GM21447 (cell line): ENCODE results near the gene LRCH1.
A peak's percentile ranks its signal among the peaks of the same experiment; 100 is the strongest.

Experiments
- ATAC-seq: cut with Tn5 transposase; IDR thresholded peaks from one replicate; pipeline ENCODE4 v1.9.1; 2021; ENCODE audit not compliant: unreplicated experiment

Gene LRCH1

DNA sequence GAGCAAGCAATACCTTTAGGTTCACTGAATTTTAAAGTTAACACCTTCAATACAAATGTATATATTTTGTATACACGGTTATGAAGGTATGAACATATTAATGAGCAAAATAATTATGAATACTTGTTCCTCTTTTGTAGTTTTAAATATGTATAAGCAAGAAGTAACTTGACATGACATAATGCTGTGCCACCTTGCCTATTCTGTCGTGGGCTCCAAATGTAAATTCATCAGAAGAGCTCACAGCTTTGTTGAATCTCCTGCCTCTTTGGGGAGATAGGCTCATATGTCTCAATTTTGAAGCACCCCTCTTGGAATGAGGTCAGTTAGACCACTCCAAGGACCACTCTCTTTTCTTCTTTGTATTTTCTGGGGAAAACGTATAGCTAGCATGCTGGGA is 59.3 kb downstream of the LRCH1 start:
- ATAC-seq: no peak

DNA sequence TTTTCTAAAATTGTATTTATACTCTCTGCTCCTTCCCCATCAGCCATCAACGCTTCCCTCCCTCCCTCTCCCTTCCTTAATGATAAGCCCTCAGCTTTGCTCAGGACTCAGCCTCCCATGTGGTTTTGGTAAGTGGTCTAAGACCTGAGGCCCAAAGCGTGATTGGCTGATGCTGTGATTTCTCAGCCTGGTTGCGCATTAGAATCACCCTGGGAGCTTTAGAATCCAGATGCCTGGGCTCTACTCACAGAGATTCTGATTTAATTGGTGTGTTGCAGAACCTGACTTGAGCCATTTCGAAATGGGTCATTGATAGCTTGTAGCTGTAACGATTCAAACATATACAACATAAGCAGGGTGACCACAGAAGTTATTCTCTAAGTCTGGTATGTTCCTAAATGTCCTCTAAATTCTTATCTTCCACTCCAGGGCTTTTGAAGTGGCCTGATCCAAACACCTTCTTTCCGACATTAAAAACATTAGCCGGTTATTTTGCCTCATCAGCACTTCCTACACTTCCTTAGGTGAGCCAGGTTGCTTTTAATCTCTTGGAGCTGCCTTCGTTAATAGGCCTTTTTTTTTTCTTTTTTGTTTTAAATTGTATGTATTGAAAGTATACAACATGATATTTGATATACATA is 60.6 kb downstream of the LRCH1 start:
- ATAC-seq: no peak

GRCh38 chr13:46614582-46614981 is 61.6 kb downstream of the LRCH1 start:
- no peak for ATAC-seq

- ATAC-seq: no peak
Observed at GRCh38 chr13:46615888-46616531, 63.0 kb downstream of the LRCH1 start.

DNA sequence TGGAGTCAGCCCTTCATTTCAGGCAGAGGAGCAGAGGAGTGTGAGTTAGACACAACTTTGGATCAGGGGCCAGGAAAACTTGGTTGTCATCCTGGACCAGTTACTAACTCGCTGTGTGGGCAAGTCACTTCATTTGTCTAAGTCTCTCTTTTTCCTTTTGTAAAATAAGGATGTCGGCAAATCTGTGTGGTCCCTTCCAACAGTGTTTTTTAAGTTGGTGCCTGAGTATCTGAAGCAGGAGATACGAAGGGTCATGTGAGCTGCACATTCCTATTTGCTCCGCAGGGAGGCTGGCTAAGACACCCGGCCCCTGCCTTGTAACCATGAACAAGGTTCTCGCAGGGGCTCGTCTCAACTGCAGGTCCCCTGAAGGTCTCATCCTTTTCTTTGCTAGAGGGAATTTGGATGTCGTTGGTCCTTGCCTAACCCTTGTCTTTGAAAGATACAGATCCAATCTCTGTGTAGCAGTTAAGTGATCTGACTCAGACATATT is 64.3 kb downstream of the LRCH1 start:
- no peak for ATAC-seq

DNA sequence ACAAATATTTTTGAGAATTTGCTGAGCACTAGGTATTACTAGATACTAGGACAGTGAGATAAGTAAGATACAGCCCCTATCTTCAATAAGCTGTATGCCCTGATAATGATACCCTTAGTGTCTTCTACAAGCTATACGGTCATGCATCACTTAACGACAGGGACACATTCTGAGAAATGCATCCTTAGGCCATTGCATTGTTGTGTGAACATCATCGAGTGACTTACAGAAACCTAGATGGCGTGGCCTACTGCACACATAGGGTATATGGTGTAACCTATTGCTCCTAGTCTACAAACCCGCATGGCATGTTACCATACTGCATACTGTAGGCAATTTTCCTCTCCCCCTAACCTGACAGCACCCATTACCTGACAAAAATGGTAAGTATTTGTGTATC is 64.9 kb downstream of the LRCH1 start:
- ATAC-seq: no peak

DNA sequence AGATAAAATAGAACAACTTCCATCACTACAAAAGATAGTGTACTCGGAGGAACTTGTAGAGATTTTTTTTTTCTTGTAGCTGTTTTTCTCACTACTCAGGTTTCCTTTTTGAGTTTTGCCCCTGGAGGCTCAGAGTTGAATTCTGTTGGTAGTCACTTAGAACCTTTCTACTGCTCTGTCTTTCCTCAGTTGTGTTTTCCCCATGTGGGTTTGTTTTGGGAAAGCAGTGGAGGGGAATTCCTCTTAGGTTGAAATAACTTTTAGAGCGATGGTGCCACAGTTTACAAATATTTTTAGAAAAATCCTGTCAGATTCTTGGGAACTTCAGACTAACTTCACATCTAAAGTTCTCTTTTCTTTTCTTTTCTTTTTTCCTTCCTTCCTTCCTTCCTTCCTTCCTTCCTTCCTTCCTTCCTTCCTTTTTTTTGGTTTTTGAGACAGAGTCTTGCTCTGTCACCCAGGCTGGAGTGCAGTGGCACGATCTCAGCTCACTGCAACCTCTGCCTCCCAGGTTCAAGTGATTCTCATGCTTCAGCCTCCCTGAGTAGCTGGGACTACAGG is 65.8 kb downstream of the LRCH1 start:
- ATAC-seq: no peak

DNA sequence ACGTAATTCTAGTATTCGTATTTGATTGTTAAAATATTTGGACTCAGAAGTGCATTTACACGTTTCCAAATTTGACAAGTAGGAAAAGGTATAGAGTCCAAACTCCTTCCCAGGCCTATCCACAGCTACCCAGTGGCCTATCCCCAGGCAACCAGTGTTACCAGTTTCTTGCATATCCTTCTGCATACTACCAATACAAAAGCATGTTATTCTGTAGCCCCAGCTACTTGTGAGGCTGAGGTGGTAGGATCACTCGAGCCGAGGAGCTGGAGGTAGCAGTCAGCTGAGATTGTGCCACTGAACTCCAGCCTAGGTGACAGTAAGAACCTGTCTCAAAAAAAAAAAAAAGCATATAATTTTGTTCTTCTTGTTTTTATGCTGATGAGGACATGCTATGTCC is 67.1 kb downstream of the LRCH1 start:
- ATAC-seq: no peak

DNA sequence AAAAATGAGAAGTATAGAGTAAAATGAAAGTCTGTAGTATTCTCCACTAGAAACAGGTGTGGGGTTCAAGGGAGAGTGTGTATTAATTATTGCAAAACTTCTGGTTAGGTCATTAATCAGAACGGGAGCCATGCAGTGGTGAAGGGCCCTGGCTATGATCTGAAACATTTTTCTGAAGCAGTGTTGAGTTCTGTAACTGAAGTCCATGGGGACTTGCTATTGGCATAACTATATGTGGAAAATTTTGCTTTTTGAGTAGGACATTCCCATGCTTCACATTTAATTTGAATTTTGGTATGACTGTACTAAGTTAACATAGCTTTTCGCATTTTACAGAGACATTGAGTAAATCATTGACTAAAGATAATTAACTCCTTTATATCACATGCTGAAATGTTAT is 67.5 kb downstream of the LRCH1 start:
- no peak for ATAC-seq

DNA sequence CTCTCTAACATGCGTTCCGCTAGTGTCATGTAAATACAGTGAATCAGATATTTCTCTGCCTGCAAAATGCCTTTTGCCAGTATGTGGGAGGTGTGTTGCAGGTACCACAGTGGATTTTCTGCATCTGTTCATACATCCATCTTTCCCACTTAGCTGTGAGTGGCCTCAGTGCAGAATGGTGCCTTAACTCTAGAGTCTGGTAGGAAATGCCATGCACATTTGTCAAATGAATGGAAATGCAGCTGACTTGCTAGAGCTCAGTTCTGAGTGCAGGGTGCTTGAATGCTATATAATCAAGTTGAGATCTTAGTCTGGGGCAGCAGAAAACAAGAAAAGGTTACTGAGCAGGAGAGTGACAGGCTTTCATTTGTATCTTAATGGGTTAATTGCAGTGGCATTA is 68.2 kb downstream of the LRCH1 start:
- no peak for ATAC-seq

DNA sequence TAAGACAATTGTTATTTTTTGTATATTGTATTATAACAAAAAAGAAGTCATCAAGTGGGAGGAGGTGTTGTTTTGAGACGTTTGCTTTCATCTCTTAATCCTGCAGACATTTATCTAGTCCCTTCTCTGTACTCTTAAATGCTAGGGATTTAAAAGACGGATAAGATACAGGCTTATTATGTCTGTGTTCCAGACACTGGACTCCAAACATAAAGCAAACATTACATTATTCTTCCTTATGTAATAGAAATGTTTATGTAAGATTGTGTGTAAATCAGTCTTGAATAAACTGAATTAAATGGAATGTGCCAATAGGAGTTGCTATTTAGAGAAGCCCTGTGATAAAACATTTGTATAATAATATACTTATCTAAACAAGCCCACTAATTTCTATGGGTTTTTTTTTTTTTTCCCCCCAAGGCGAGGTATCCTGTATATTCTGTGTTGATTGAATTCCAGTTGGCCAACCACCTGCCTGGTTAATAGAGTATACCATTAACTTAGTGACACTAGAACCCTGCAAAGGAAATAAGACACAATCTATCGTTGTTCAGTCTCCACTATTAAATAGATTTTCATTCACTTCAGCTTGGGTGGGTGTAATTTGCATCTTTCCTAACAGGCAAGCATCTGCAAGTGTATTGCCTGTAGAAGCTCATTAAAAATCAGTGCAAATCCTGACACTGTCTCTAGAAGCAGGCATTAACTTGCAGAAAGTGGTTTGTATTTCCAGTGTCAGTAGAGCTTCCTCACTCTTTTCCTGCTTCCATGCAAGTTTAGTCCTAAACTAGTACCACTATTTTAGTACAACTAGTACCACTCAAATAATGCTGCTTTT is 69.0 kb downstream of the LRCH1 start:
- no peak for ATAC-seq

DNA sequence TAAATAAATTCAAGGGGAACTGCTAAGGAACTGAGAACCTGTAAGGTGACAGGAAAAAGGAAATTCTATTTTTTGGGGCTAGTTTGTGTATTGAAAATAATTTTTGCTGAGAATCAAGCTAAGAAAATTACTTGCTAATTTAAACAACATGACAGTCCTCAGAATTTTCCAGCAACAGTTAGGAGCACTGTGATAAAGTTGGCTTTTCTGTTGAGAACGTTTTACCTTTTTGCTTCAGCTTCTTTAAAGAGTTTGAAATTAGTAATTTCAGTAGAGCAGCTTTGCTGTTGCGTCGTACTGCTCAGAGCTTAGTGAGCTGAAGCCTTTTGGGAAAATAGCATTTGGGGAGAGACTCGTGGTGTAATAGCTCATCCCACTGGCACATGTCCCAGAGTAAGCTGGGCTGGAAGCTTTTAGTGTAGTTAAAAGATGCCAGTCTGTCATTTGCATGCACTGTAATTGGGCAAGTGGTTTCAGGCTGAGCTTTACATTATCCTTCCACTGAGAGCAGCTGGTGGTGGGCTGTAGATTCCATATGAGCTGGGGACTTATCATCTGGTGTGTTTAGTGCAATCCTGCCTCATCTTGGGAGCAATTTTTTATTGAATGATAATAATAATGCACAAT is 69.8 kb downstream of the LRCH1 start:
- no peak for ATAC-seq

- peak; percentile 38 for ATAC-seq
Observed at GRCh38 chr13:46624353-46624752, 71.4 kb downstream of the LRCH1 start.

DNA sequence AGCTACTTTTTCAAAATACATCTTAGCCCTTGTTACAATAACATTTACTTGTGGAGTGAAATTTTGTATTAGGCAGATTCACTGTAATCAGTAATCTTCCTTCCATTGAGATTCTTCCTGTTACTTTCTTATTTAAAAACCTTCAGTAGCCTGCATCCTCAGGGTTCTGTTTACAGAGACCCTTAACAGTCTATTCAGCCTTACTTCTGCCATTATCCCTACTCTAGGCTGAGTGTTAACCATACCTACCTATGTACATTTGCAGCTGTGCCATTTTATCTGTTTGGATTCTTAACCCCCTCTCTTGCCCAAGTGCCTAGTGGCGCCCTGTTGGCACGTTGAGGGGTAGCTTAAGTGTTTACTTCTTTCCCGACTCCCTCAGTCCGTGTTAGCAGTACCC is 71.9 kb downstream of the LRCH1 start:
- ATAC-seq: peak; percentile 4

- ATAC-seq: no peak
Observed at GRCh38 chr13:46627462-46627861, 74.5 kb downstream of the LRCH1 start.

- ATAC-seq: no peak
Observed at GRCh38 chr13:46628622-46629365, 75.8 kb downstream of the LRCH1 start.

GRCh38 chr13:46629811-46630413 is 76.9 kb downstream of the LRCH1 start:
- no peak for ATAC-seq

- no peak for ATAC-seq
Observed at GRCh38 chr13:46630431-46631178, 77.6 kb downstream of the LRCH1 start.

GRCh38 chr13:46631179-46631542 is 78.2 kb downstream of the LRCH1 start:
- no peak for ATAC-seq
